Erythroblast (primary cell): ENCODE measurements around the gene ZNRF1.
"Not testable (repeated sequence)": the region's sequence is repeated elsewhere in the genome, so short reads cannot be mapped to it uniquely, and the experiment has no call there.

Source experiments
- DNase-seq, 2 experiments: peaks; one replicate each; lab custom pipeline; 2025; lab: John Stamatoyannopoulos, UW
- GATA1 ChIP-seq: IDR thresholded peaks from 2 replicates; pipeline ENCODE4 v1.6.1; 2011; ENCODE audit warnings: low read depth, mild to moderate bottlenecking, control low read depth, low read length, moderate library complexity
- POLR2A ChIP-seq: IDR thresholded peaks from 2 replicates; pipeline ENCODE4 v1.6.1; 2011; ENCODE audit warnings: mild to moderate bottlenecking, low read length

ZNRF1 gene

GRCh38 chr16:74998481-74999218 lies at the start of gene ZNRF1:
Gene ZNRF1, plus strand, starts transcription at chr16:74999024. Its CDS starts 648 bp downstream, at chr16:74999672.
- TF ChIP-seq GATA1 (no peak), POLR2A (no peak)
- DNase-seq = peak; percentile 93 to 94

- TF ChIP-seq GATA1 (no peak), POLR2A (no peak)
- DNase-seq = no peak
Observed at GRCh38 chr16:74949309-74949708, 49.5 kb upstream of the ZNRF1 start.

DNA sequence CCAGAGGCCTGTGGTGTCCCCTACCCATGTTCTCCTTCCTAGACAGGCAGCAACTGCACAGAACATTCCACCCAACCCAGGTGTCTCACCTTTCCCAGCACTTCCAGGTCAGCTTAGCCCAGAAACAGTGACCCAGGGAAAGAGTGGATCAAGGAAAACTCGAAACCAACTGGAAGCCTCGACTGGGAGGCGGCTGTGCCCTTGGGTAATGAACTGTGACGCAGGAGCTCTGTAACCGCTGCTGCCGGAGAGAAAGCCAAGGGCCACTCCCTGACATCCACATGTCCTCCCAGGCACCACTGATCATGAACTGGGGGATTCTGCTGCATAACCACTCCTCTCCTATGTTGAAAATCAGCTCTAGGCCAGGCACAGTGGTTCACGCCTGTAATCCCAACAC lies 48.3 kb upstream of the ZNRF1 start:
- TF ChIP-seq POLR2A (no peak), GATA1 (no peak)
- DNase-seq = no peak

DNA sequence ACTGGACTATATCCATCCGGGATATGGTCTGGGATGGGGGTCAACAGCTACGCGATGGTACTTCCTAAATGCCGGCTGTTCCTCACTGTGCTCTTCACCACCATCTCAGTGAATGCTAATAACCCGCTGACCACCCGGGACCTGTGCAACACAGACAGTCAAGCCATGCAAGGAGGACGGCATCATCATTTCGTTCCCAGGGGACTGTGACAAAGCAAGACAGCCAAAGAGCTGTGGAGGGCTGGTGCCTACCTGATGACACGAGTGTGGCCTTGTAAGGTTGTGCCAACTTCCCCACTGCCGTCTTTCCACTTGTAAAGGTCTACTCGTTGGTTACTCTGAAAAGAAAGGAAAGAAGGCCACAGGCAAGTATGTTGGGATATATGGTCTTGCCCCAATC lies 47.6 kb upstream of the ZNRF1 start:
- TF ChIP-seq GATA1 (no peak), POLR2A (no peak)

DNA sequence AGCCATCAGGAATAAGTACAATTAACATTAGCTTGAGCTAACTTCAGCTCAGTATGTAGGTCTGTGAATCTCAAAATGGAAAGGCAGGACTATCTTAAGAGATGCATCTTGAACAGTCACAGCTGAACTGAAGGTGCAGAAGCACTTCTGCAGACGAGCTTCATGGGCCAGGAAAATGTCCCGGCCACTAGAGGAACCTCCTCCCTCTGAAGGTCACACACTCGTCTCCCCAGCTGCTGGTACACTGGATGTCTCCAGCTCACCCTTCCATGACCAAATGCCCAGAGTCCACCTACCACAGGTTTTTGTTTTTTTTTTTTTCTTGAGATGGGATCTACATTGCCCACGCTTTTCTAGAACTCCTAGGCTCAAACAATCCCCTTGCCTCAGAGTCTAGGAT lies 47.1 kb upstream of the ZNRF1 start:
- DNase-seq = no peak
- TF ChIP-seq GATA1 (no peak), POLR2A (no peak)

More for the DNA sequence above, 47.6 kb upstream of the ZNRF1 start:
- no peak for DNase-seq

- no peak for TF ChIP-seq POLR2A
- no peak for TF ChIP-seq GATA1
- no peak for DNase-seq
Observed at GRCh38 chr16:74954763-74955162, 44.1 kb upstream of the ZNRF1 start.

DNA sequence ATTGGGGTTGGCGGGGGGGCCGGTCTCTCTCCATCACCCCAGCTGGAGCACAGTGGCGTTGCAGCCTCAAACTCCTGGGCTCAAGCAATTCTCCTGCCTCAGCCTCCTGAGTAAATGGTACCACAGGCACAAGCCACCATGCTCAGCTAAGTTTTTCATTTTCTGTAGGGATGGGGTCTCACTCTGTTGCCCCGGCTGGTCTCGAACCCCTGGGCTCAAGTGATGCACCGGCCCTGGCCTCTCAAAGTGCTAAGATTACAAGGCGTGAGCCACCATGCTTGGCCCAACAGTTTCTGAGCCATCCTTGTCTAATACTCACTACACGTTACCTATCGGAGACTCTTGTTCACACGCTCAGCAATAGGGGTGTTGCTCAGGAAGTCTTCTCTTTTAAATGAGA lies 25.5 kb upstream of the ZNRF1 start:
- TF ChIP-seq POLR2A (no peak), GATA1 (no peak)
- no peak for DNase-seq

GRCh38 chr16:74975591-74975990 lies 23.2 kb upstream of the ZNRF1 start:
- DNase-seq = no peak

DNA sequence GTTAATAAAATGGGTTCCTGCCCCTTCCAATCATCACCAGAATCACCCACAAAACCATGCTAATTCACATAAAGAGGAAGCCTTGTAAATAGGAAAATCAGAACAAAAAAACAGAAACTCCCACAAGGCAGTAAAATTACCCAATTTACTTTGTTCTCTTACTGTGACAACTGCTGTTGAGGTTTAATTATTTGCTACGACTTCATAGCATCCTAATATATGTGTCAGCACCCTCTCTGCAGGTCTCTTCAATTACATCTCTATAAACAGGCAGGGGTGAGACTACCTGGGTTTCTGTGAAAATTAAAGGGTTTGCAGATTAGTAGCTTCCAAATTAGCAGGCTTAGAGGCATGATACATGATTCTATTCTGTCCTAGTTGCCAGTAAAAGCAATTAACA lies 16.6 kb upstream of the ZNRF1 start:
- DNase-seq = no peak
- TF ChIP-seq GATA1 (no peak), POLR2A (no peak)

More at GRCh38 chr16:74975591-74975990, 23.2 kb upstream of the ZNRF1 start:
- TF ChIP-seq GATA1 (no peak), POLR2A (no peak)

GRCh38 chr16:74984194-74984528 lies 14.7 kb upstream of the ZNRF1 start:
- TF ChIP-seq GATA1 = no peak
- TF ChIP-seq POLR2A = no peak
- DNase-seq = no peak

DNA sequence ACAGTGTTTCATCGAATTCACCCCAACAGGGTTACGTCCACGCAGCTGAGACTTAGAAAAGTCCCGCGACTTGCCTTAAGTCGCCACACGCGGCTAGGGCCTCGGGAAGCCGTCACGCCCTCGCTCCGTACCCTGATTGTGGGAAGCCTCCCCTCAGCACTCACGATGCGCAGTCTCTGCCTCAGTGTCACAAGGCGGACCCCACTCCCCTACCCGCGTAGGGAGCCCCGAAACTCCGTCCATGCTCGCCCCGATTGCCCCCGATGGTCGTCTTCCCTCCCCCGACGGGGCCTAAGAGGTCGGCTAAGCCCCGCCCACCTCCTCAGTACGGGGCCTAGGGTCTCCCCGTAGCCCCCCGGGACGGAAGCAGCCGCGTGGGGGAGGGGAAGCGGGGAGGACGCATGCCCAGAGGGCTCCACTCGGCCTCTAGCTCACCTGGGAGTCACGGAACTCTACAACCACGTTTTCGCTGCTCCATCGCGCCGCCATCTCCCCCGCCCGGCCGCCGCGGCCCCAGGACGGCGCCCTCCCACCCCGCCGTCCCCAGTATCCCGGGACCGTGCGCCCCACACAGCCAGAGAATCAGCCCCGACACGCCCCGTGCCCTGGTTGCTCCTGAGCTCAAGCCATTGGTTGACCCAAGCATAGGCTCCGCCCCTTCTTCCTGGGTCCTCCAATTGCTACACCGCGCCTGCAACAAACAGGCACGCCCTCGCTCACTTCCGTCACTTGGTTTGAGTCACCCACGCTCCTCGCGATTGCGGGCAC lies 14.1 kb upstream of the ZNRF1 start, which contains the start of gene WDR59:
Gene WDR59 (minus strand): TSS at position 595 of the 768 bp plus-strand sequence. CDS start 106 bp downstream, at position 489.
- peak; percentile 100 for DNase-seq

GRCh38 chr16:74987027-74987681 lies 11.7 kb upstream of the ZNRF1 start:
- DNase-seq = no peak
- no peak for TF ChIP-seq GATA1
- TF ChIP-seq POLR2A = no peak

More for the DNA sequence above, 14.1 kb upstream of the ZNRF1 start, which contains the start of gene WDR59:
- peak; percentile 72 for TF ChIP-seq POLR2A
- TF ChIP-seq GATA1 = no peak

GRCh38 chr16:74989864-74990263 lies 9.0 kb upstream of the ZNRF1 start:
- not testable (repeated sequence) for DNase-seq

GRCh38 chr16:74990832-74991231 lies 8.0 kb upstream of the ZNRF1 start:
- TF ChIP-seq GATA1 (no peak), POLR2A (no peak)

GRCh38 chr16:74991268-74991592 lies 7.6 kb upstream of the ZNRF1 start:
- TF ChIP-seq POLR2A (no peak), GATA1 (no peak)
- no peak for DNase-seq

More at GRCh38 chr16:74990832-74991231, 8.0 kb upstream of the ZNRF1 start:
- DNase-seq = no peak
